Keratinocyte (primary cell): ENCODE results near the gene BCL11B. TPM values are rescaled to one million over a fixed set of nuclear protein-coding genes. Genes with fewer than 3 reads are reported as not detected.

ENCODE experiments used
- DNase-seq: peaks from one replicate; pipeline ENCODE4 v3.0.0-alpha.2; 2011; ENCODE audit warnings: low read depth, missing footprints, low spot score
- FAIRE-seq: peaks from 2 replicates; lab custom pipeline; 2011; peaks lifted over from hg19 to GRCh38; lab: Jason Lieb, UNC
- H2AFZ ChIP-seq: 2 replicates; pipeline ENCODE4 v1.6.0; 2012; ENCODE audit warnings: low read length, control low read depth, inconsistent platforms; ENCODE audit not compliant: control insufficient read depth
- H3K27ac ChIP-seq: 2 replicates; pipeline ENCODE4 v1.5.1; 2011; ENCODE audit warnings: low read length; ENCODE audit not compliant: control insufficient read depth, insufficient read depth
- H3K27me3 ChIP-seq: 3 replicates; pipeline ENCODE4 v1.6.0; 2011; ENCODE audit warnings: low read length; ENCODE audit not compliant: control insufficient read depth, insufficient read depth; ENCODE audit errors: extremely low read depth
- H3K36me3 ChIP-seq, 2 experiments: 2 replicates in 1 of 2; 3 replicates in 1 of 2; pipeline ENCODE4 v1.5.1; 2011; ENCODE audit warnings: low read length in 2 of 2, mild to moderate bottlenecking in 1 of 2; ENCODE audit not compliant: control insufficient read depth in 2 of 2, insufficient read depth in 2 of 2; ENCODE audit errors: extremely low read depth in 1 of 2
- H3K4me1 ChIP-seq: 3 replicates; pipeline ENCODE4 v1.5.1; 2011; ENCODE audit warnings: low read length; ENCODE audit not compliant: control insufficient read depth, insufficient read depth; ENCODE audit errors: extremely low read depth
- H3K4me2 ChIP-seq: 3 replicates; pipeline ENCODE4 v1.6.0; 2011; ENCODE audit warnings: low read depth, low read length; ENCODE audit not compliant: control insufficient read depth, insufficient read depth; ENCODE audit errors: extremely low read depth
- H3K4me3 ChIP-seq, 3 experiments: fragments of 200-600 bp in 1 of 3; sonication (generic) in 1 of 3; 2 replicates in 2 of 3; 3 replicates in 1 of 3; pipeline ENCODE4 v1.5.1; 2011 to 2016; ENCODE audit warnings: low read length in 3 of 3, mild to moderate bottlenecking in 3 of 3, control low read depth in 2 of 3, inconsistent platforms in 1 of 3, low read depth in 1 of 3, mixed read lengths in 1 of 3, mixed run types in 1 of 3, moderate library complexity in 1 of 3; ENCODE audit not compliant: control insufficient read depth in 2 of 3, insufficient read depth in 2 of 3; ENCODE audit errors: extremely low read depth in 1 of 3
- H3K79me2 ChIP-seq: 2 replicates; pipeline ENCODE4 v1.6.0; 2012; ENCODE audit warnings: low read length; ENCODE audit not compliant: control insufficient read depth, insufficient read depth
- H3K9ac ChIP-seq: 3 replicates; pipeline ENCODE4 v1.6.0; 2011; ENCODE audit warnings: low read length; ENCODE audit not compliant: control insufficient read depth, insufficient read depth; ENCODE audit errors: extremely low read depth
- H3K9me1 ChIP-seq: 3 replicates; pipeline ENCODE4 v1.6.0; 2011; ENCODE audit warnings: low read length; ENCODE audit not compliant: control insufficient read depth, insufficient read depth; ENCODE audit errors: extremely low read depth
- H3K9me3 ChIP-seq: 2 replicates; pipeline ENCODE4 v1.5.1; 2012; ENCODE audit warnings: low read depth, low read length; ENCODE audit not compliant: control insufficient read depth
- H4K20me1 ChIP-seq: 3 replicates; pipeline ENCODE4 v1.6.0; 2011; ENCODE audit warnings: low read length; ENCODE audit not compliant: control insufficient read depth, insufficient read depth; ENCODE audit errors: extremely low read depth
- EZH2 ChIP-seq: IDR thresholded peaks from one replicate; pipeline ENCODE4 v1.6.1; 2012; ENCODE audit warnings: inconsistent platforms, mild to moderate bottlenecking, low read length, moderate library complexity
- dilution Hi-C: fragments of 300-500 bp; cut with MboI; formaldehyde crosslinking; loops from one replicate; pipeline ENCODE4 v1.7.0; 2020; ENCODE audit warnings: low sequenced_read_pairs; ENCODE audit not compliant: extremely low pct_ligation_motif_present
- polyA plus RNA-seq, 5 experiments: library from polyadenylated mRNA; depleted of rRNA in 3 of 5; stranded (reverse) in 3 of 5; stranded (forward) in 1 of 5; unstranded in 1 of 5; fragments of >200 nt; gene quantifications; 1 replicate in 1 of 5; 2 replicates in 3 of 5; 3 replicates in 1 of 5; pipeline versions ENCODE4 v1.2.1 to v1.2.3, GENCODE V29; 2011 to 2012; ENCODE audit warnings: missing spikeins in 2 of 5, low read depth in 1 of 5, low replicate concordance in 1 of 5
- TF ChIP-seq, protein P1 (sequence below), 3 experiments: IDR thresholded peaks in 1 of 3; conservative IDR thresholded peaks in 1 of 3; optimal IDR thresholded peaks in 1 of 3; 2 replicates in 2 of 3; 3 replicates in 1 of 3; pipeline versions ENCODE3 to v1.5.1; 2011; ENCODE audit warnings: low read length in 3 of 3, mild to moderate bottlenecking in 3 of 3, moderate library complexity in 2 of 3, control low read depth in 1 of 3, inconsistent platforms in 1 of 3; ENCODE audit not compliant: insufficient read depth in 2 of 3; ENCODE audit errors: extremely low read depth in 1 of 3

BCL11B gene
- polyA plus RNA-seq, 1 donor (not counting 4 experiments of a cell fraction or from before 2014, with no cell fraction given), result 5.2 TPM

DNA sequence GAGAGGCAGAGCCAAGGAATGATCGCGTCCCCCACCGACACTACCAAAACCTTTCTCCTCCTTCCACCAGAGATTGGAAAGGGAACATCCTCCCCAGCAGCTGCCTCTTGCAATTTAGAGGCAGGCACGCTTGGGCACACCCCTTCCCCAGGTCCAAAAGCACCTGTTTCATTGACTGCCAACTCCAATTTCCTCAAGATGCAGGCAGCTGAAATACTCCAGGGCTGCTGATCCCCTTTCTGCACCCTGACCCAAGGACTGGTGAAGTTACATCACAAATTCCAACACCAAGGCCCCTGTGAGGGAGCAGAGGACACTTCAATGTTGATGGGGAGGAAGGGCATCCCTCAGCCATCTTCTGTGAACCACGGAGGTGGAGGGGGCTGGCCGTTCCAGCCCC lies 33.8 kb downstream of the BCL11B start:
- H3K4me2 ChIP-seq, result no peak overlapping the region
- H3K4me3 ChIP-seq, result no peak overlapping the region
- H3K79me2 ChIP-seq, result peaks cover 88% of the 10 kb centered on the region
- DNase-seq (no peak), FAIRE-seq (no peak)
- TF ChIP-seq EZH2, result no peak
- TF ChIP-seq, protein P1, sequence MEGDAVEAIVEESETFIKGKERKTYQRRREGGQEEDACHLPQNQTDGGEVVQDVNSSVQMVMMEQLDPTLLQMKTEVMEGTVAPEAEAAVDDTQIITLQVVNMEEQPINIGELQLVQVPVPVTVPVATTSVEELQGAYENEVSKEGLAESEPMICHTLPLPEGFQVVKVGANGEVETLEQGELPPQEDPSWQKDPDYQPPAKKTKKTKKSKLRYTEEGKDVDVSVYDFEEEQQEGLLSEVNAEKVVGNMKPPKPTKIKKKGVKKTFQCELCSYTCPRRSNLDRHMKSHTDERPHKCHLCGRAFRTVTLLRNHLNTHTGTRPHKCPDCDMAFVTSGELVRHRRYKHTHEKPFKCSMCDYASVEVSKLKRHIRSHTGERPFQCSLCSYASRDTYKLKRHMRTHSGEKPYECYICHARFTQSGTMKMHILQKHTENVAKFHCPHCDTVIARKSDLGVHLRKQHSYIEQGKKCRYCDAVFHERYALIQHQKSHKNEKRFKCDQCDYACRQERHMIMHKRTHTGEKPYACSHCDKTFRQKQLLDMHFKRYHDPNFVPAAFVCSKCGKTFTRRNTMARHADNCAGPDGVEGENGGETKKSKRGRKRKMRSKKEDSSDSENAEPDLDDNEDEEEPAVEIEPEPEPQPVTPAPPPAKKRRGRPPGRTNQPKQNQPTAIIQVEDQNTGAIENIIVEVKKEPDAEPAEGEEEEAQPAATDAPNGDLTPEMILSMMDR (optimal IDR thresholded peaks at IDR 0.05 in 1 of 3, IDR thresholded peaks at IDR 0.05 in 1 of 3, conservative IDR thresholded peaks at IDR 0.05 in 1 of 3; ENCODE audit: extremely low read depth in 1 of 3, insufficient read depth in 2 of 3, low read length in 3 of 3), result no peak
- no peaks in the 10 kb centered on the region for H4K20me1 ChIP-seq
- peaks cover 5% of the 10 kb centered on the region for H3K9me3 ChIP-seq
- peaks cover 61% of the 10 kb centered on the region for H3K4me1 ChIP-seq
- H3K9me1 ChIP-seq, result no peaks in the 10 kb centered on the region
- H3K36me3 ChIP-seq, result peaks cover 12% of the 10 kb centered on the region in 2 experiments
- dilution Hi-C loops, result no loop called here
- H3K9ac ChIP-seq, result no peak overlapping the region
- no peak overlapping the region for H3K27ac ChIP-seq
- no peaks in the 10 kb centered on the region for H3K27me3 ChIP-seq
- no peak overlapping the region for H2AFZ ChIP-seq

DNA sequence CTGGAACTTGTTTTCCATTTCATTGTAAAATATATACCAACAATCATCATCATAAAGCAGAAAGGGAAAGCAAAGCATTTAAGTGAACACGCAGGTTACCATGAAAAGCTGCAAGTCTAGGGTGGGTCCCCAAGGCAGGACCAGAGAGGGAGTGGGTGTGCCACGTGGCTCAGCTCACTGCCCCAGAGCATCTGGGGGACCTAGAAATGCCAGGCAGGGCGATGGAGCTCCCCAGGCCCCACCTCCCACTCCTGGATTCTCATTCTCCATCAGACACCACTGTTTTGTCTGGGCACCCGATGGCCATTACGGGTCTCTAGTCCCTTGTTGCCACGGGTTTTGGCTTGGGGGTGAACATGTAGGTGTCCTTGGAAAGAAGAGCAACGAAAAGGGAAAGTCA lies 34.7 kb downstream of the BCL11B start:
- no peak for FAIRE-seq
- DNase-seq, result no peak
- H2AFZ ChIP-seq, result no peak overlapping the region
- H3K4me1 ChIP-seq, result peaks cover 53% of the 10 kb centered on the region
- H3K4me2 ChIP-seq, result no peak overlapping the region
- peaks cover 12% of the 10 kb centered on the region in 2 experiments for H3K36me3 ChIP-seq
- no peak overlapping the region for H3K4me3 ChIP-seq
- H3K9me3 ChIP-seq, result peaks cover 5% of the 10 kb centered on the region
- H3K27ac ChIP-seq, result no peak overlapping the region
- H3K9ac ChIP-seq, result no peak overlapping the region
- H4K20me1 ChIP-seq, result no peaks in the 10 kb centered on the region
- TF ChIP-seq, protein P1 (optimal IDR thresholded peaks at IDR 0.05 in 1 of 3, IDR thresholded peaks at IDR 0.05 in 1 of 3, conservative IDR thresholded peaks at IDR 0.05 in 1 of 3; ENCODE audit: extremely low read depth in 1 of 3, insufficient read depth in 2 of 3, low read length in 3 of 3), result no peak
- TF ChIP-seq EZH2, result no peak
- peaks cover 88% of the 10 kb centered on the region for H3K79me2 ChIP-seq
- no peaks in the 10 kb centered on the region for H3K9me1 ChIP-seq
- H3K27me3 ChIP-seq, result no peaks in the 10 kb centered on the region
- dilution Hi-C loops, result no loop called here
